HG02588 (cell line): ENCODE measurements around the gene CARD19.

Source experiments
- ATAC-seq: cut with Tn5 transposase; IDR thresholded peaks from one replicate; pipeline ENCODE4 v1.9.1; 2021; ENCODE audit warnings: mild to moderate bottlenecking, moderate library complexity; ENCODE audit not compliant: unreplicated experiment

Gene CARD19

GRCh38 chr9:93086447-93087224 is 9.4 kb upstream of the CARD19 start:
- no peak for ATAC-seq

- no peak for ATAC-seq
Measured at GRCh38 chr9:93087971-93088655, 7.9 kb upstream of the CARD19 start.

GRCh38 chr9:93088656-93089015 is 7.4 kb upstream of the CARD19 start:
- no peak for ATAC-seq

- ATAC-seq, result no peak
Measured at GRCh38 chr9:93089024-93089423, 7.0 kb upstream of the CARD19 start.

GRCh38 chr9:93089481-93089991 is 6.5 kb upstream of the CARD19 start:
- ATAC-seq, result no peak

- ATAC-seq, result no peak
Measured at GRCh38 chr9:93090091-93090655, 5.8 kb upstream of the CARD19 start.

- no peak for ATAC-seq
Measured at GRCh38 chr9:93091056-93091452, 5.0 kb upstream of the CARD19 start.

- no peak for ATAC-seq
Measured at GRCh38 chr9:93091453-93092081, 4.5 kb upstream of the CARD19 start.

- no peak for ATAC-seq
Measured at GRCh38 chr9:93092251-93092991, 3.6 kb upstream of the CARD19 start.

GRCh38 chr9:93093127-93093876 is 2.7 kb upstream of the CARD19 start:
- no peak for ATAC-seq

- ATAC-seq, result no peak
Measured at GRCh38 chr9:93093877-93094657, 1.9 kb upstream of the CARD19 start.

GRCh38 chr9:93094658-93095204 is 1.3 kb upstream of the CARD19 start:
- no peak for ATAC-seq

GRCh38 chr9:93095205-93096130 is 549 bp upstream of the CARD19 start:
- ATAC-seq, result peak; percentile 64

GRCh38 chr9:93096811-93097382 is 880 bp downstream of the CARD19 start:
- ATAC-seq, result no peak

- no peak for ATAC-seq
Measured at GRCh38 chr9:93097511-93098201, 1.6 kb downstream of the CARD19 start.

GRCh38 chr9:93098236-93098946 is 2.4 kb downstream of the CARD19 start:
- ATAC-seq, result no peak
